Ureter (tissue), 1 donor: ENCODE data around the gene C19orf85. TPM values are rescaled to one million over a fixed set of nuclear protein-coding genes. Genes with fewer than 3 reads are reported as not detected.
"Not testable (repeated sequence)": the region's sequence is repeated elsewhere in the genome, so short reads cannot be mapped to it uniquely, and the experiment has no call there.

ENCODE experiments used
- DNase-seq: peaks from one replicate; pipeline ENCODE4 v3.0.0-alpha.2; 2020; ENCODE audit warnings: low spot score
- total RNA-seq: library from RNA; stranded (reverse); gene quantifications from one replicate; pipeline ENCODE4 v1.2.4, GENCODE V29; 2023
- donor health status: DM: yes; HTN: yes; CAD: no.

The C19orf85 gene
- total RNA-seq, 1 donor from 2014 or later: not detected

- no peak for DNase-seq
These were observed 22.7 kb downstream of the C19orf85 start for GRCh38 chr19:55441692-55442321.

GRCh38 chr19:55441319-55441691 lies 23.2 kb downstream of the C19orf85 start:
- DNase-seq: no peak

GRCh38 chr19:55440411-55441105 lies 24.0 kb downstream of the C19orf85 start:
- DNase-seq: no peak

- no peak for DNase-seq
These were observed 25.5 kb downstream of the C19orf85 start for GRCh38 chr19:55439052-55439451.

GRCh38 chr19:55437410-55437809 lies 27.1 kb downstream of the C19orf85 start:
- DNase-seq: no peak

GRCh38 chr19:55436847-55437246 lies 27.7 kb downstream of the C19orf85 start:
- DNase-seq: no peak

- no peak for DNase-seq
These were observed 29.5 kb downstream of the C19orf85 start for GRCh38 chr19:55435020-55435419.

- DNase-seq: no peak
These were observed 30.1 kb downstream of the C19orf85 start for GRCh38 chr19:55434356-55434919.

GRCh38 chr19:55433292-55433691 lies 31.3 kb downstream of the C19orf85 start:
- DNase-seq: no peak

- DNase-seq: no peak
These were observed 32.2 kb downstream of the C19orf85 start for GRCh38 chr19:55432241-55432959.

- DNase-seq: no peak
These were observed 33.4 kb downstream of the C19orf85 start for GRCh38 chr19:55431183-55431582.

GRCh38 chr19:55426042-55426441 lies 38.5 kb downstream of the C19orf85 start:
- DNase-seq: no peak

GRCh38 chr19:55424518-55424917 lies 40.0 kb downstream of the C19orf85 start:
- no peak for DNase-seq

GRCh38 chr19:55423225-55424005 lies 41.1 kb downstream of the C19orf85 start:
- DNase-seq: no peak

GRCh38 chr19:55421281-55421680 lies 43.3 kb downstream of the C19orf85 start:
- not testable (repeated sequence) for DNase-seq

GRCh38 chr19:55419624-55420236 lies 44.8 kb downstream of the C19orf85 start:
- DNase-seq: no peak

- DNase-seq: no peak
These were observed 45.4 kb downstream of the C19orf85 start for GRCh38 chr19:55419103-55419502.

GRCh38 chr19:55418185-55418584 lies 46.4 kb downstream of the C19orf85 start:
- peak; percentile 62 for DNase-seq
